Caki2 (cell line): ENCODE results near the gene ZNF791. TPM values are rescaled to one million over a fixed set of nuclear protein-coding genes. Genes with fewer than 3 reads are reported as not detected.
"Not testable (repeated sequence)": the region's sequence is repeated elsewhere in the genome, so short reads cannot be mapped to it uniquely, and the experiment has no call there.

Experiments
- DNase-seq: peaks from one replicate; pipeline ENCODE4 v3.0.0-alpha.2; 2015; ENCODE audit warnings: low read depth
- in situ Hi-C: cut with HindIII; loops from 2 replicates; pipeline ENCODE4 v1.10.0; 2016; ENCODE audit warnings: low sequenced_read_pairs, low pct_unique_long_range_greater_than_20kb, mixed read lengths
- total RNA-seq: library from RNA; depleted of rRNA; stranded (reverse); fragments of >200 nt; shearing (Covaris generic); gene quantifications from 2 replicates; pipeline ENCODE4 v1.2.3, GENCODE V29; 2014; ENCODE audit warnings: low replicate concordance; rRNA removed

The ZNF791 gene
- total RNA-seq = 5.5 and 9.8 TPM in 2 replicates

GRCh38 chr19:12610540-12611360 is at the start of gene ZNF791, which contains the start of gene ZNF490:
TSS of gene ZNF791 (plus strand) at chr19:12610920. CDS start at chr19:12611080, 160 bp downstream.
TSS of gene ZNF490 (minus strand) at chr19:12610813. CDS start at chr19:12610680, 133 bp downstream.
- DNase-seq = peak; percentile 94
- in situ Hi-C loops = no loop called here

- DNase-seq = peak; percentile 71
- in situ Hi-C loops = no loop called here
Observed at GRCh38 chr19:12564016-12564664, 46.6 kb upstream of the ZNF791 start.

GRCh38 chr19:12566380-12566779 is 44.3 kb upstream of the ZNF791 start:
- in situ Hi-C loops, DNase-seq: not testable (repeated sequence)

- DNase-seq = no peak
- in situ Hi-C loops = no loop called here
Observed at GRCh38 chr19:12567951-12568350, 42.8 kb upstream of the ZNF791 start.

GRCh38 chr19:12574036-12574435 is 36.7 kb upstream of the ZNF791 start:
- in situ Hi-C loops = no loop called here

GRCh38 chr19:12578641-12579040 is 32.1 kb upstream of the ZNF791 start:
- no peak for DNase-seq
- in situ Hi-C loops = no loop called here

More at GRCh38 chr19:12574036-12574435, 36.7 kb upstream of the ZNF791 start:
- DNase-seq = no peak

GRCh38 chr19:12580180-12580694 is 30.5 kb upstream of the ZNF791 start:
- in situ Hi-C loops = no loop called here
- DNase-seq = peak; percentile 57

GRCh38 chr19:12581100-12581499 is 29.6 kb upstream of the ZNF791 start:
- DNase-seq = no peak
- in situ Hi-C loops = no loop called here

GRCh38 chr19:12596485-12596884 is 14.2 kb upstream of the ZNF791 start:
- in situ Hi-C loops = no loop called here

GRCh38 chr19:12596927-12597548 is 13.7 kb upstream of the ZNF791 start:
- in situ Hi-C loops = no loop called here
- DNase-seq = no peak

More at GRCh38 chr19:12596485-12596884, 14.2 kb upstream of the ZNF791 start:
- DNase-seq = no peak

GRCh38 chr19:12597594-12597993 is 13.1 kb upstream of the ZNF791 start:
- no peak for DNase-seq
- in situ Hi-C loops = no loop called here

- in situ Hi-C loops = no loop called here
- no peak for DNase-seq
Observed at GRCh38 chr19:12603714-12604113, 7.0 kb upstream of the ZNF791 start.

GRCh38 chr19:12606796-12607195 is 3.9 kb upstream of the ZNF791 start:
- no peak for DNase-seq
- in situ Hi-C loops = no loop called here

- no peak for DNase-seq
- in situ Hi-C loops = no loop called here
Observed at GRCh38 chr19:12607631-12608030, 3.1 kb upstream of the ZNF791 start.

GRCh38 chr19:12611361-12611699 is 610 bp downstream of the ZNF791 start:
- in situ Hi-C loops = no loop called here

GRCh38 chr19:12617646-12618045 is 6.9 kb downstream of the ZNF791 start:
- DNase-seq = no peak
- in situ Hi-C loops = no loop called here

More at GRCh38 chr19:12611361-12611699, 610 bp downstream of the ZNF791 start:
- DNase-seq = peak; percentile 62

GRCh38 chr19:12621253-12622024 is 10.7 kb downstream of the ZNF791 start:
- in situ Hi-C loops, DNase-seq: not testable (repeated sequence)
